ENCODE measurements around the gene CDK17. TPM values are rescaled to one million over a fixed set of nuclear protein-coding genes. Genes with fewer than 3 reads are reported as not detected.

The CDK17 gene
- total RNA-seq, 1 experiment from 2014 or later: 21.4 TPM

DNA sequence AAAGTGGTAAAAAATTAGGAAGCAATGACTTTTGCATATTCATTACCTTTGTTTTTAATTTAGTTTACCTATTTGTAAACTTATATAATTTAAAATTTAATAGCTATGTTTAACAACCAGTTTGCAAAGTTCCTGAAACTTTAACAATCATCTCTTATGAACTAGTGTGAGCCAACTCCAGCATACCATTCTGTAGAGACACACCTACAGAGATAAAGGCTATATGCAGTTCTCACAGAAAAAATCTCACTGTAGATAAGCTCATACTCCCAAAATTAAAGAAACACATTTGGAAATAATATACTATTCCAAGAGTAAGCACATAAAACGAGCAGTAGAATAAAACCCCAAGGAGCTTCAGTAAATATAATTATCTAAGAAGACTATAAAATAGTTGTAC lies 77.5 kb downstream of the CDK17 start:
- ChIA-PET POLR2A (no interaction called here), CTCF (no interaction called here)
- no peaks in the 10 kb centered on the region for H4K20me1 ChIP-seq (ENCODE audit: insufficient read depth)

More for the DNA sequence above, 77.5 kb downstream of the CDK17 start:
- H3K9ac ChIP-seq (ENCODE audit: low read length): no peak overlapping the region
- 0 out of 2 replicates have a peak, but pooled peaks cover 3% of the 10 kb centered on the region for H3K79me2 ChIP-seq (ENCODE audit: insufficient read depth, low read length)
- H3K4me2 ChIP-seq (ENCODE audit: low read length): no peak overlapping the region
- RAD21 ChIA-PET (ENCODE audit: low non-redundant PET in 1 of 2, low total read pairs in 2 of 2, uncharacterized antibody in 2 of 2, unreplicated experiment in 2 of 2): no interaction called here
- H2AFZ ChIP-seq (ENCODE audit: low read depth, low read length, poor library complexity, severe bottlenecking): no peak overlapping the region
- ATAC-seq (no peak), DNase-seq (ENCODE audit: low read depth, low spot score) (no peak)
- H3K4me3 ChIP-seq (replicated peaks in 1 of 2; ENCODE audit: low read depth in 1 of 2, low read length in 2 of 2): no peak overlapping the region
- H3K4me1 ChIP-seq (ENCODE audit: control insufficient read depth in 1 of 2, insufficient read depth in 2 of 2, low read length in 2 of 2): no peaks in the 10 kb centered on the region
- intact Hi-C loops (cut with micrococcal nuclease): no loop called here
- no peaks in the 10 kb centered on the region for H3K9me2 ChIP-seq (ENCODE audit: insufficient read depth)
- H3K27me3 ChIP-seq (ENCODE audit: insufficient read depth, low read length): no peaks in the 10 kb centered on the region
- H3K27ac ChIP-seq (ENCODE audit: low read depth, low read length): no peak overlapping the region
- H3K36me3 ChIP-seq (ENCODE audit: control insufficient read depth in 1 of 2, insufficient read depth in 2 of 2, low read length in 2 of 2): no peaks in the 10 kb centered on the region
- TF ChIP-seq, protein P1, sequence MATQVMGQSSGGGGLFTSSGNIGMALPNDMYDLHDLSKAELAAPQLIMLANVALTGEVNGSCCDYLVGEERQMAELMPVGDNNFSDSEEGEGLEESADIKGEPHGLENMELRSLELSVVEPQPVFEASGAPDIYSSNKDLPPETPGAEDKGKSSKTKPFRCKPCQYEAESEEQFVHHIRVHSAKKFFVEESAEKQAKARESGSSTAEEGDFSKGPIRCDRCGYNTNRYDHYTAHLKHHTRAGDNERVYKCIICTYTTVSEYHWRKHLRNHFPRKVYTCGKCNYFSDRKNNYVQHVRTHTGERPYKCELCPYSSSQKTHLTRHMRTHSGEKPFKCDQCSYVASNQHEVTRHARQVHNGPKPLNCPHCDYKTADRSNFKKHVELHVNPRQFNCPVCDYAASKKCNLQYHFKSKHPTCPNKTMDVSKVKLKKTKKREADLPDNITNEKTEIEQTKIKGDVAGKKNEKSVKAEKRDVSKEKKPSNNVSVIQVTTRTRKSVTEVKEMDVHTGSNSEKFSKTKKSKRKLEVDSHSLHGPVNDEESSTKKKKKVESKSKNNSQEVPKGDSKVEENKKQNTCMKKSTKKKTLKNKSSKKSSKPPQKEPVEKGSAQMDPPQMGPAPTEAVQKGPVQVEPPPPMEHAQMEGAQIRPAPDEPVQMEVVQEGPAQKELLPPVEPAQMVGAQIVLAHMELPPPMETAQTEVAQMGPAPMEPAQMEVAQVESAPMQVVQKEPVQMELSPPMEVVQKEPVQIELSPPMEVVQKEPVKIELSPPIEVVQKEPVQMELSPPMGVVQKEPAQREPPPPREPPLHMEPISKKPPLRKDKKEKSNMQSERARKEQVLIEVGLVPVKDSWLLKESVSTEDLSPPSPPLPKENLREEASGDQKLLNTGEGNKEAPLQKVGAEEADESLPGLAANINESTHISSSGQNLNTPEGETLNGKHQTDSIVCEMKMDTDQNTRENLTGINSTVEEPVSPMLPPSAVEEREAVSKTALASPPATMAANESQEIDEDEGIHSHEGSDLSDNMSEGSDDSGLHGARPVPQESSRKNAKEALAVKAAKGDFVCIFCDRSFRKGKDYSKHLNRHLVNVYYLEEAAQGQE (IDR thresholded peaks at IDR 0.05; ENCODE audit: low read depth): no peak
- TF ChIP-seq POLR2A (IDR thresholded peaks at IDR 0.05; ENCODE audit: borderline replicate concordance, extremely low read depth, insufficient read depth, insufficient read length): no peak
- no peak for TF ChIP-seq TCF7L2 (IDR thresholded peaks at IDR 0.05; ENCODE audit: borderline replicate concordance, extremely low read depth, insufficient read depth, insufficient read length)
- TF ChIP-seq, protein P2, sequence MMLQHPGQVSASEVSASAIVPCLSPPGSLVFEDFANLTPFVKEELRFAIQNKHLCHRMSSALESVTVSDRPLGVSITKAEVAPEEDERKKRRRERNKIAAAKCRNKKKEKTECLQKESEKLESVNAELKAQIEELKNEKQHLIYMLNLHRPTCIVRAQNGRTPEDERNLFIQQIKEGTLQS (IDR thresholded peaks at IDR 0.05): no peak
- no peak for TF ChIP-seq ZNF274 (IDR thresholded peaks at IDR 0.05; ENCODE audit: low read depth, low read length)
- TF ChIP-seq, protein P3, sequence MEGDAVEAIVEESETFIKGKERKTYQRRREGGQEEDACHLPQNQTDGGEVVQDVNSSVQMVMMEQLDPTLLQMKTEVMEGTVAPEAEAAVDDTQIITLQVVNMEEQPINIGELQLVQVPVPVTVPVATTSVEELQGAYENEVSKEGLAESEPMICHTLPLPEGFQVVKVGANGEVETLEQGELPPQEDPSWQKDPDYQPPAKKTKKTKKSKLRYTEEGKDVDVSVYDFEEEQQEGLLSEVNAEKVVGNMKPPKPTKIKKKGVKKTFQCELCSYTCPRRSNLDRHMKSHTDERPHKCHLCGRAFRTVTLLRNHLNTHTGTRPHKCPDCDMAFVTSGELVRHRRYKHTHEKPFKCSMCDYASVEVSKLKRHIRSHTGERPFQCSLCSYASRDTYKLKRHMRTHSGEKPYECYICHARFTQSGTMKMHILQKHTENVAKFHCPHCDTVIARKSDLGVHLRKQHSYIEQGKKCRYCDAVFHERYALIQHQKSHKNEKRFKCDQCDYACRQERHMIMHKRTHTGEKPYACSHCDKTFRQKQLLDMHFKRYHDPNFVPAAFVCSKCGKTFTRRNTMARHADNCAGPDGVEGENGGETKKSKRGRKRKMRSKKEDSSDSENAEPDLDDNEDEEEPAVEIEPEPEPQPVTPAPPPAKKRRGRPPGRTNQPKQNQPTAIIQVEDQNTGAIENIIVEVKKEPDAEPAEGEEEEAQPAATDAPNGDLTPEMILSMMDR (IDR thresholded peaks at IDR 0.05 in 2 of 3, conservative IDR thresholded peaks at IDR 0.05 in 1 of 3; ENCODE audit: borderline replicate concordance in 1 of 3, insufficient read depth in 1 of 3, low read depth in 2 of 3, low read length in 2 of 3): no peak
- TF ChIP-seq CBX3 (IDR thresholded peaks at IDR 0.05; ENCODE audit: low read depth): no peak
- no peak for TF ChIP-seq EZH2 (IDR thresholded peaks at IDR 0.05)
- TF ChIP-seq EGR1 (IDR thresholded peaks at IDR 0.05; ENCODE audit: low read depth): no peak
- no peak for TF ChIP-seq SIN3A (IDR thresholded peaks at IDR 0.05; ENCODE audit: low read depth)
- no peak for TF ChIP-seq JUND (IDR thresholded peaks at IDR 0.05)
- TF ChIP-seq, protein P4, sequence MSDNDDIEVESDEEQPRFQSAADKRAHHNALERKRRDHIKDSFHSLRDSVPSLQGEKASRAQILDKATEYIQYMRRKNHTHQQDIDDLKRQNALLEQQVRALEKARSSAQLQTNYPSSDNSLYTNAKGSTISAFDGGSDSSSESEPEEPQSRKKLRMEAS (IDR thresholded peaks at IDR 0.05): no peak
- no peak for TF ChIP-seq RAD21 (IDR thresholded peaks at IDR 0.05; ENCODE audit: low read depth)
- no peak for TF ChIP-seq SP1 (IDR thresholded peaks at IDR 0.05; ENCODE audit: low read depth)
- no TSS peak for BruUV-seq (replicated peaks)
- no peaks in the 10 kb centered on the region for H3K9me3 ChIP-seq (ENCODE audit: control insufficient read depth in 1 of 2, insufficient read depth in 1 of 2, low read depth in 1 of 2, low read length in 2 of 2)

Data from HCT116 (cell line).